NCI-H2196 (cell line): Measurements from ENCODE around the gene ETV1.
A peak's percentile ranks its signal among the peaks of the same experiment; 100 is the strongest.

ENCODE experiments used
- DNase-seq: peaks from one replicate; lab custom pipeline; 2025; ENCODE audit not compliant: unreplicated experiment; lab: John Stamatoyannopoulos, UW

ETV1 gene

DNA sequence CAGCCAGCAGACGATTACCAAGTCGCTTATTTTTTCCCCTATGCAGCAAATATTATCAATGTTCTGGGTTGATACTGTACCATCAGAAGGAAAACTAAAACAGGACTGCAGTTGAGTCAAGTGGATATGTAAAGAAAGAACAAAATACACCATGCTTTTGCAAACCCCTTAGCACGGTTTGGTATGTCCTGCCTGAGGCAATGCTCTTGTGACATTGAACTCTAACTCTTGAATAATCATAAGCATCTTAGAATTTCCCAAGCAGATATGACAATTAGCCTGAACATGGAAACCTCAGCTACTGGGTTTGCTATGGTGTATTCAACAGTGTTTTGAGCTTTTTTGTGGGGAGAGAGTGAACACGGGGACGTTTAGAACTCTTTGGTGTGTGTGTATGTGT lies 107.4 kb downstream of the ETV1 start:
- DNase-seq = no peak

DNA sequence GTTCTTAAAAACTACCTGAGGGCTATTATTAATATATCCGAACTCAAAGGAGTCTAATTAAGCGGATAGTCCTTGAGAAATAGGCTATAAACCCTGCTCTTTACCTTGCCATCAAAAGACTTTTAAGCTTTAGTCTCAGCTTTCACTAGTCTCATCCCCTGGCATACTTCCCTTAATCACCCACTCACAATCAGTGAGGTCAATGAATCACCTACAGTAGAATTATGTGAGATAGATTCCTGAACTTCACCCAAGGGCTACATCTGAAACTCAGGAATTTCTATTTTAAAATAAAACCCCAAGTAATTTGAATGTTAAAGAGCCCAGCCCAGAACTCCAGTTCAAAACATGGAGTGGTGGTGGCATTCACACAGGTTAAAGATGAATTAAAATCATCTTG lies 108.7 kb downstream of the ETV1 start:
- no peak for DNase-seq

DNA sequence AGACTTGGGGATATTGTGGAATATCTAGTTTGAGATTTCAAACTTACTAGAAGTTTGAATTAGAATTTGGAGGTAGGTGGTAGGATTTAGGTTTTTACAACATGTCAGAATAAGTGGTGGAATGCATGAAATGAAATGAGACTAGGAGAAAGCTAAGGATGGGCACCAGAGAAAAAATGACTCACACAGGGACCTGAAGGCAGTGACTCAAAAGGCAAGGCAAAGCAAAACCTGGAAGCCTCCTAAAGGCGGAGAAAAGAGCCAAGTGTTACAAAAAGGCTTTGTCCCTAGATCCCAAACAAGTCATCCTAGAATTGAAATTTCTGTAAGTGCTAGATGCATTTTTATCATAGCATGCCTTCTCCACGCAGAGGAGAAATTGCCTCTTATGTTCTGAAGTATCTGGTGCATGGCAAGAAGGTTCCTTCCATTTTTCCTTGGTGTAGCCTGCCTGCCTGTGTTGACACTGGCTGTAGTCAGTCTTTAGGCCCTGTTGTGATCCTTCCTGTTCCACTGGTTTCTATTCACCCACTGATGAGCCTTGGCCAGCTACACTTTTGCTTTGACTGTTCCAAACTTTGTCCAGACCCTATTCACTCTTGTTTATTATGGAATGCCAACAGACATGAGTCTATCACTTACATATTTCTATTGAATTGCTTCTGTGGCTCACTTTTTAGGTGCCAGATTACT lies 109.3 kb downstream of the ETV1 start:
- DNase-seq = no peak

DNA sequence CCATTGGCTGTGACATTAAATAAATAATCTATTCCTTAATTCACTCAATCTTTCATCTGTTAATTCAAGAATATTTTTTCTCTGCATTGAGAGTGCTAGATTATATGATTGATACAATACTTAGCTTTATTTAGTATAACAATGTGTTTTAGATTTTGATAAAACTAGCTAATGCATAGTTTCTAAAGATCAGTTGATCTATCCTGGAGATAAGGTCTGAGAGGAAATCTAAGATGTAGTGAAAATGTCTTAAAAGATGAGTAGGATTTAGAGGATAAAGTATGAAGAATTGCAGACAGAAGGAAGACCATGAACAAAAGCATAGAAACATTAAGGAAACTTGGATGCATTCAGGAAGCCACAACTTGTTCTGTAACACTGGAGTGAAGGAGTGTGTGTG lies 110.3 kb downstream of the ETV1 start:
- no peak for DNase-seq

DNA sequence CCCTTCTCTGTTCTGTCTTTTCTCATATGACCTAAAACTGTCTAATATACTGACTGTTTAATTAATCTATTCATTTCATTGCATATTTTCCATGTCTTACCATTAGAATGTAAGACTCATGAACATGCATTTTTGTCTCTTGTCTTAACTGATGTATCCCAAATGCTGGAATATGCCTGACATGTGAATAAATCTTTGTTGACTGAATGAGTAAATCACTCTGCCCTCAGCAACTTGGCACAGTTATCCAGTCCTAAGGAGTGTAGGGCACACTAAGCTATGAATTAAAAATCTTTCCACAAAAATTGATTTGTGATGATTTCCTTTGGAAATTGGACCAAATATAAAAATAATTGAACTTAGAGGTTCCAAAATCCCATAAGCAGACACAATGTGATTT lies 111.3 kb downstream of the ETV1 start:
- DNase-seq = no peak

DNA sequence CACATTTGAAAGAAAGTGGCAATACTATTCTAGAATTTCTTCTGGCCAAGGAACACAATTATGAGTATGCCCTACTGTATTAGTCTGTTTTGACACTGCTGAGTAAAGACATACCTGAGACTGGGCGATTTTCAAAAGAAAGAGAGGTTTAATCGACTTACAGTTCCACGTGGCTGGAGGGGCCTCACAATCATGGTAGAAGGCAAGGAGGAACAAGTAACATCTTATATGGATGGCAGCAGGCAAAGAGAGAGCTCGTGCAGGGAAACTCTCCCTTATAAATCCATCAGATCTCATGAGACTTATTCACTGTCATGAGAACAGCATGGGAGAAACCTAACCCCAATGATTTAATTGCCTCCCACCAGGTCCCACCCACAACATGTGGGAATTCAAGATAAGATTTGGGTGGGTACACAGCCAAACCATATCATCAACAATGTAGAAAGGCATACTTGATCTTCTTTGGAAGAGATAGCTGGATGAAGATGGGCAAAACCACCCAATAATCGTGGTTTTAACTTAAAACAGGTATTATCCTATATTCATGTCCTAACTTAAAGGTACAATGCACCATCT lies 113.9 kb downstream of the ETV1 start:
- DNase-seq = no peak

DNA sequence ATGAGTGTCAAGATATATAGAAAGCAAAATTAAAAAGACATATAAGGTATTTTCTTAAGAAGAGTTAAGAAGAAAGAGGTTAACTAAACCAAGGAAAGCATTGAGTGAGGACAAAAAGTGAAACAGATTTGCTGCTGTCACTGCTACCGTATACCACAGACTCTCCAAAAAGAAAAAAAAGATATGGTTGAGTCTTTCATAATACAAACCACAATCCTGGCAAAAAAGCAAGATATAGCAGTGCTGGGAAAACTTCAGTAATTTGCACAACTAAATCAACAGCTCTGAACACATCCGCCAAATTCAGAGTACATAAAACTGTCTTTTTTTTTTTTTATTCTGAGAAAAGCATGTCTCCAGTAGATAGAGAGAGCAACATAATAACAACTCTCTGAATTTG lies 114.7 kb downstream of the ETV1 start:
- DNase-seq = no peak

DNA sequence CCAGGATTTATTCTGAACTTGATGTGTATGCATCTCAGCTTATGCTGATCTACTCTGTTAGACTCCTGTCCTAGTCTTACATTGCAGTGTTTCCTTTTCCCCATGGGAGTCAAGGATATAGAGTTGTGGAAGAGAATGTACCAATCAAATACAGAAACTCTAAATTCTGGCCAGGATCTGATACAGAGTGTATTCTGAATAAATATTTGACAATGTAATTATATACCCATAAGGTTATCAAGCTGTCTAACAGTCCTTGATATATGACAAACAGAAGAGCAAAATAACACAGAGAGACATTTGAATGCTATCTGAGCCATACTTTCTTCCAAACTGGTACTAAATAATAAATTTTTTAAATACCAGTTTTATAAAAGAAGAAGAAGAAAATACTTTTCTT lies 116.8 kb downstream of the ETV1 start:
- no peak for DNase-seq

DNA sequence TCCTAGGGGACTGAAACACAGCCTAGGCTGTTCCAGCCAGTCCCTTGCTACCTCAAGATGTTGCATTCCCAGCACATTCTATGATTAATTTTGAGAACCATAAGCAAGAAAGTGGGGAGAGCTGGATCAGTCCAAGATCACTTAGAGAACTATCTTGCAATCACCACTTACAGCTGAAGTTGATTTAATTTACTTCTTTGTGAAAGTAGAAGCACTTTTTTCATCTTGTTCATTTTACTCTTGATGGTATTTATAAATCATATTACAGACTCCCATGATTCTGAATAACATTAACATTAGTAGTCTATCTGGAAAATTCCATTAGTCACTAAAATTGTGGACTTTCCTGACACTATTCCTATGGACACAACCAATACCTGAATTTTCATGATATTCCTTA lies 118.5 kb downstream of the ETV1 start:
- DNase-seq = no peak

DNA sequence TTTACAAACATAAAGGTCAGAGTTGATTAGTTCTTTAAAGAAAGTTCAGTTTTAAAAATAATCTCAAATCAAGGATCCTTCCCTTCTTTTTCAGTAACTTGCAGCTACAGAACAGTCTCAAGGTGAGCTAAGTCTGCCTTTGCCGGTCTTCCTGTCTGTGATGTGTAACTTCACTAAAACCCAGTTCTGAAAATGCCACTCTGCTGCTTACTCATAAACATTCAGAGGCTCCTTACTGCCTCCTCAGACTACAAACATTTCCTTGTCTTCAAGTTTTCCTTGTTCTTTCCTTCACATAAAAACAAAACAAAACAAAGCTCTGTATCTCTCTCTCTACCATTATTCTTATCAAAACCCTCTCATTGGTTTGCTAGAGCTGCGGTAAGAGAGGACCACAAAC lies 128.7 kb downstream of the ETV1 start:
- DNase-seq = no peak

DNA sequence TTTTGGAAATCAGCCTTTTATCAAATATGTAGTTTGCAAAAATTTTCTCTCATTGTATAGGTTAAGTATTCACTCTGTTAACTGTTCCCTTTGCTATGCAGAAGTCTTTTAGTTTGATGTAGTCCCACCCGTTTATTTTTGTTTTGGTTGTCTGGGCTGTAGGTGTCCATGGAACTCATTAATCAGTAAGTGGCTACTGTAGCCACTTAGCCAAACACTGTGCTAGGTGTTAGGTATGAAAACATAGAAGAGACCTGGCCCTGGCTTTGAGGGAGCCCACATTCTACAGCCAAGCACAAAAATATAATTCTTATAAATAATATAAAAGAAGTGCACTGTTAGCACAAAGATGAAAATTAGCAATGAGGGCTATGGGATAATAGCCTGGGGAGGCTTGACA lies 133.5 kb downstream of the ETV1 start:
- DNase-seq = no peak

DNA sequence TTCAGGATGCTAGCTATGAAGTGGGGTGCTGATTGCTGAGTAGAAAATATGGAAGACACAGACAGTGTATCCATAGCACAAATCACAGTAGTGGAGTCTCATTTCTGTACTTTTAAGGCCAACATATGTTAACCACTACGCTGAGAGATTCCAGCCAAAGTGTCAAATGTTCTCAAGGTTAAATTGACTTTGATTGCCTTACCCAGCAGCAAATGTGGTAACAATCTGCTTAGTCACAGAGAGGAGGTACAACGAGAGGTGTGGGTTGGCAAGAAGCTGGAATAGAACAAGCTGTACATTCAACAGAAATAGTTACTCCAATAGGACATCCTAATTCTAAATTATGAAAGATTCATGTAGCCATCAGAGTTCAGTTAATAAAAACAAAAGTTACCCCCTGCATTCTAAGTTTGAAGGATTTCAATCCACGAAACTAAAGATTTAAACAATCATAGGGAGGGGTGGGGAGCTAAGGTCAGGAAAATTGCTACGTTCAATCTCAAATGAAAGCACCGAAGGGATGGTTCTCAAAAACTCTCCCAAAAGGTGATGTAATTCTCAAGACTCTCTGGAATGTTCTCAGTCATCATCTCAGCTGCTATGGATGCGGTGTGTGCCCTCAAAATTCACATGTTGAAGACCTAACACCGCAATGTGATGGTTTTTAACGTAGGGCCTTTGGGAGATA lies 137.0 kb downstream of the ETV1 start:
- no peak for DNase-seq

DNA sequence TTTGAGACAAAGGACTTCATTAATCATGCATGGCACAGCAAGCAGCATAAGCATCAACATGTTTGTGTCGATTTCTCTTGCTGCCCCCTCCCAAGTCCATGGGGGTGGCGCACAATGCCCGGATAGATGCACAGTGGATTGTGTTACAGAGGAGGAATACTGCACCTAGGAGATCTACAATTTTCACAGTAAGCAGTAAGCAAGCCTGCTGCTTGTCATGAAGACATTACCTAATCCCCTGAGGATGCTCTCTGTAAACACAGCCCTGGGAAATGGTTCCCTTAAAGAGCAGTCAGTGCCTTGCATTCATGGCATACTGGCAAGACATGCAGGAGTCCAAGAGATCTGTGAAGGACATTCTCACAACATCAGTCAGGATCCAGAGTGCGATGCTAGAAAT lies 137.7 kb downstream of the ETV1 start:
- no peak for DNase-seq

DNA sequence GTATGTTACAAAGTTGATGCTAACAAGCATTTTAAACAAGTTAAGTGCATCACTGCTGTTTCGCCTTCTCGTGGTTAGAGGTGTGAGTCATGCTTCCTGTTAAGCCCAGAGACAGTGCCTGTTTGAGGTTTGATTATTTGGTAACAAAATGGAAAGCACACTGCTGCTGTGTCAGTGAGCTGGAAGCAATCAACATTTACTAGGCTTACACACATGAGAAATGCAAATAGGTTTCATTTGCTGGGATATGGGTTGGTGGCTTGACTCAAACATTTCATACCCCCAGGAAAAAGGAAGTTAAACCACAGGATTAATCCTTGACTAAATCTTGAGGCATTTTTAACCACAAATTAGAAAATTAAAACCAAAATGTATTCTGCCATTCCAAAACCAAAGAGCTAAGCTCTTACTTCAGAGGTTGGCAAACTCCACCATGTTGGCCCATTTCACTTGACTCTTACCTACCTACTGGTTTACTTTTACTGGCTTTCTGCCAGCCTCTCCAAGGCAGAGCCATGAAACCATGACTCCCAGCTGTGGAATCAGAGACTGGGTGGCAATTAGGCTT lies 139.2 kb downstream of the ETV1 start:
- peak; percentile 23 for DNase-seq

DNA sequence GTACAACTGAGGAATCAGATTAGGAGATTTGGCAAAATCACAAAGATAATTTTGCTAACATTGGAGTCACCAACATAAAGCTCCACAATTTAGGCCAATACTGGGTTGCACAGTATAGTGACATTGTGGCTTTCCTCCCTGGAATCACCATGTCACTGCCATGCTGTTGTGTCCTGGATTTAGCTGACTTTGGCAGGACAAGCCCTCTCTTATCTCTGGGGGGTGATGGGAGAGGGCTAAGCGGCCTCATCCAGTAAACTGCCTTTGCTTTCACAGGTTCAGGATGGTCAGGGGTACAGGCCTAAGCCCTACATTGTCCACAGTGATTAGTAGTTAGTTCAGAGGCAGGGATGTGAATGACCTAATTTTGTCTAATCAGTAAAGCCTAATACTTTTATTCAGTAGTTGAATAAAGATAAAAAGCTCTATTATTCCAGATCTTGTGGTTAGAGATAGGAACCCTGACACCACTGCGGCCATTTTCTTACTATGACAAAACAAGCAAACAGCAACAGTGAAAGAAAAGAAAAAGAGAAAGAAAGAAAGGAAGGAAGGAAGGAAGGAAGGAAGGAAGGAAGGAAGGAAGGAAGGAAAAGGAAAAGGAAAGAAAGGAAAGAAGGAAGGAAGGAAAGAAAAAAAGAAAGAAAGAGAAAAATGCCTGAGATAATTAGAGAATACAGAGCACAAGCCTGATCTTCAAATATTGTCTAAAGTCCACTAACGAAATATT lies 140.1 kb downstream of the ETV1 start:
- DNase-seq = no peak

DNA sequence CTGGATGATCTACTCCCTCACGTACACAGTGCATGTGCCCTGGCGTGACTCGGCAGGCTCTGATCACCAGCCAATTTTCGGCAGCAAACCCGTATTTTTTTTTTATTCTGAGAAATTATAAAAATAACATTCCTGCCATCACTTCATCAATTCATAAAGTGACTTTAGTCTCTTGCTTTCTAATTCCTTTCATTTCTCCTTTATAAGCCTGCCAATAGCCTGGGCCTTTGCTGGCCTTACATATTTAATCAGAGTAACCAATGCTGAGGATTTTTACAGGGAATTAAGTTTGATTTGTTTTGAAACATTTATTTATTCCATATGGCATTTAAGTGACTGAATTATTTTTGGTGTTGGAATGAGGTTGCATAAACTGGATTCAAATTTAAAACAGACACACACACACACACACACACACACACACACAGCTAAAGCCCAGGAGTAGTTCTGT lies 140.8 kb downstream of the ETV1 start:
- DNase-seq = no peak

DNA sequence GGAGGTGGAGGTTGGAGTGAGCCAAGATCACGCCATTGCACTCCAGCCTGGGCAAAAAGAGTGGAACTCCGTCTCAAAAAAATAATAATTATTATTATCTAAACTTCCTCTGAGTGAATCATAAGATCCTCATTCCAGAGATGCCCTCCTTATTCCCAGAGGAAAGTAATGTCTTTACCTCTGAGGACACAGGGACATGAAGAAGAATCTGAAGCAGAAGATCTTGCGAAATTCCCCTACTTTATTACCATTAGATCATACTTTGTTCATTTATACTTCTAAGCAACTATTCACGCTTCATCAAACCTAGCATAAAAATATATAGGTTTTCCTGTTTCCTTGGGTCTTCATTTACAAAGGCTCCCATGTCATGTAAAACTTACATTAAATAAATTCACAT lies 143.1 kb downstream of the ETV1 start:
- no peak for DNase-seq

DNA sequence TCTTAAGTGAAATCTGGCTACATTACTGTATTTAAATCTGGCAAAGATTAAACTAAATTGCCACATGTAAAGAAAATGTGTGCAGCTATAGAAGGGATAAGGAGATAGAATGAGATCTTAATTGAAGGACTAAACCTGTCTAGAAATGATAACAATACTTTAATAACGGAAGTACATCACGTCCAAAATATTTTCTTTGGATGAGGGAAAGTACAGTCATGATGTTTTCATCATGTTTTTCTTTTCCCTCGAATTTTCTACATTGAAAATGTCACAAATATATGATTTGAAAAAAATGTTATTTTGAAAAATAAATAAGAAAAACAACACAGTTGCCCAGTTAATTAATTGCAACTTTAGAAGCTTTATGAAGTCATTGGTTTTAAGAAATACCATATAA lies 143.9 kb downstream of the ETV1 start:
- DNase-seq = no peak

DNA sequence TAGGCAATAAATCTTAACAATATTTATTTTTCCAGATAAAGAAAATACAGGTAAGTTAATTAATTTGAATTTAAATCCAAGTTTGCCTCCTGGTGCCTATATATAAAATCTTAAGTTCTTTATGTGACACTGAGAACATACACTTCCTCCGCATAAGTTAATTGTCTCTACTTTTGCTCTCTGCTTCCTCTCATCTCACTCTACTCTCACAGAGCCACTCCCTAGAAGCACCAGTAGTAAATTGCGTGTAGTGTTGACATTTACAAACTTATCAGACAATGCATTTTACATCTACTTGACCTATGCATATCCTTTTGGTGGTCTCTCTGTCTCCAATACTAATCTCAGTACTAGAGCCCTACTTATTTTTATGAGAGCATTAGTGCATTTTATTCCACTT lies 144.5 kb downstream of the ETV1 start:
- no peak for DNase-seq

DNA sequence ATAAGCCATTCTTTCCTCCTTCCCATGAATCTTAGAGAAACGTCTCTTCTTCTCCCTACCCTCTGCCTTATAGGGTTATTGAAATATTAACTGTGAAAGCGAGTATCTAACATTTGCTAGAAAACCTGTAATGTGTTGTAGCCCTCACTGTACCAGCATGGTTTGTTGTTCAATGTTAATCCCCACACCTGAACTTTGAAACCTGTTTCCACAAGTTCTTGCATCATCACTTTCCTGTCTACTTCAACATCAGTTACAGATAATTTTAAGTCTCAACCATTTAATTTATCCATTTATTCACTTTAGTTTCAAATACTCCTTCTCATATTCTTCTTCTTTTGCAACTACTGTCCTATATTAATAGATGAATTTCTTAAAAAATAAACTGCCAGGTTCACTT lies 148.2 kb downstream of the ETV1 start:
- no peak for DNase-seq
